Bronchus fibroblast of lung (primary cell): ENCODE results near the gene ZNF107. TPM values are rescaled to one million over a fixed set of nuclear protein-coding genes. Genes with fewer than 3 reads are reported as not detected.

ENCODE experiments used
- total RNA-seq: library from RNA; depleted of rRNA; stranded (reverse); fragments of >200 nt; gene quantifications from 2 replicates; pipeline ENCODE4 v1.2.3, GENCODE V29; 2015

ZNF107 gene
- 2.1 and 3.2 TPM in 2 replicates for total RNA-seq

GRCh38 chr7:64665980-64666662 lies at the start of gene ZNF107:
Gene ZNF107, plus strand, starts transcription at chr7:64666133. Its CDS starts 150 bp downstream, at chr7:64666283.

Other genes with a start within 250 kb of the ZNF107 start
- 4.2 and 6.9 TPM in 2 replicates for gene ZNF680, start 103.1 kb upstream of the ZNF107 start, total RNA-seq
- gene ZNF138, start 128.3 kb downstream of the ZNF107 start, total RNA-seq = 5.2 TPM in 2 replicates
- 4.3 and 4.5 TPM in 2 replicates for gene ZNF273, start 237.1 kb downstream of the ZNF107 start, total RNA-seq